HG03439 (cell line): ENCODE measurements around the gene CCDC13.

Experiments used
- ATAC-seq: cut with Tn5 transposase; IDR thresholded peaks from one replicate; pipeline ENCODE4 v1.9.1; 2021; ENCODE audit warnings: mild to moderate bottlenecking, moderate library complexity; ENCODE audit not compliant: unreplicated experiment

CCDC13 gene

DNA sequence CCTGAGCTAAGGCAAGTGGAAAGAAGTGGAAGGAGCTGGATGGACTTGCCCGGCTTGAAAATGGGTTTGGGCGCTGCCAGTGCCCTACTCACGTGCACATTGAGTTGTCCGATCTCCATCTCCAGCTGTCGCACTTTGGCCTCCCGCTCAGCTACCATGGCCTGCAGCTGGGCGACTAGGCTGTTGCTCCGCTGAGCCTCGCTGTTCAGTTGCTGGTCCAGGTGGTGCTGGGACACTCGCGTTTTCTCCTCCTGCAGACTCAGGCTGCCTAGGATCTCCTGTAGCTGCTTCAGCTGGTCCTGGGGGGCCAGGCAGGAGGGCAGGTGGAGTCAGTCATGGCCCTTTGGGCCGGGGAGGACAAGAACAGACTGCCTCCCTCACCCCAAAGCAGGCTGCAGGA, 37.4 kb downstream of the CCDC13 start:
- ATAC-seq = no peak

GRCh38 chr3:42735019-42735418, 38.0 kb downstream of the CCDC13 start:
- ATAC-seq = no peak

DNA sequence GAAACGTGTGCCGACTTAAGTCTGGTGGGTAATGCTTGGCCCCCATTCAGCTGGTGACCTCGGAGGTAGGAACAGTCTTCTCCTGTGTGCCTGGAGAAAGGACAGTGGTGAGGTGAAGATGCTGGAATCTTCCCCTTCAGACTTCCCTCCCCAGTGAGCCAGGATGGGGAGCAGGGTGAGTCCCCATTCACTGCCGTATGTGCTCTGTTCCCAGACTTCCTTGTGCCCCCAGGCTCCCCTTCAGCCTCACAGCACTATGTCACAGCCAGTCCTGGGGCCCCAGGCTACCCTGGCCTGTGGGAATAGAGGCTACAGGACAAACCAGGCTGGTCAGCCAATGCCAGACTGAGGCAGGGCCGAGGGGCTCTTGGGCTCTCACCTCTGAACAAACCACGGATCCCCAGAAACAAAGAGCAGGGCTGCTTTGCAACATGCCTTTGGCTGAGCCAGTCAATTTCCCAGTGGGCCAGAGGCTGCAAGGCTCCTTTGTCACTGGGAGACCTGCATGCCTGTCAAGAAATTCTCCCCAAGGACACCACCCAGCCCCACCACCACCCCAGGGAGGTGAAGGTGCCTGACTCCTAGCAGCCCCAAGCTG, 38.7 kb downstream of the CCDC13 start:
- ATAC-seq = no peak

DNA sequence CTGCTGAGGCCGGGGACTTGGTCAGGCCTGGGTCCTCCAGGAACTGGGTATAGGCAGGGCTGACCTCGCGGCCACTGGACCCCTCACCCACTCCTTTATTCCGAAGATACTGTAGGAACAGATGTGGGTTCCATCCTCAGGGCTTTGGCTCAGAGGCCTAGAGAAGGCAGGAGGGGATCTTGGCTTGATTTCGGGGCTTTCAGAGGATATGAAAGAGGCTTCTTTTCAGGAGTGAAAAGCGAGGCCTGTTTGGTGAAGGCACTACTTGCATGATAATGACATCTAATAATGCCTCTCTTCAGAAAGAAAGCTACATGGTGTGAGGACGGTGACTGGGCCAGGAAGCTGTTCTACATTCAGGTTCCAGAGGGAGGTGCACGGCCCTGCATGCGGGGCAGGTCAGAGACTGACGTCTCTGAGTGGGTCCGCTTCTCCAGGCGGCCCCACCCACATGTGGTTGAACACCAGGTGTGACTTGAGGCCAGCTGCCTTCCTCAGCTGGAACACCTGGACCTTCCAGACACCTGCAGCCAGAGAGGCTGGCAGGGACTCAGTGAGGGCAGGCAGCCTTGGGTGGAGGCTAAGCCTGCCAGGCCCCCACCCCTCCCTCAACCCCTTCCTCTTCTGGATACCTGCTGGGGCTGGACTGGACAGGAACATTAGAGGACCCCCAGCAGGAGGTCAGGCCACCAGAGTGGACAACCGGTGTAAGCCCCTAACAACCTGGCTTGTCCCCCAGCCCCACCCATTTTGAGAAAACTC, 39.4 kb downstream of the CCDC13 start:
- no peak for ATAC-seq

- no peak for ATAC-seq
Observed at GRCh38 chr3:42732829-42733459, 40.1 kb downstream of the CCDC13 start.

DNA sequence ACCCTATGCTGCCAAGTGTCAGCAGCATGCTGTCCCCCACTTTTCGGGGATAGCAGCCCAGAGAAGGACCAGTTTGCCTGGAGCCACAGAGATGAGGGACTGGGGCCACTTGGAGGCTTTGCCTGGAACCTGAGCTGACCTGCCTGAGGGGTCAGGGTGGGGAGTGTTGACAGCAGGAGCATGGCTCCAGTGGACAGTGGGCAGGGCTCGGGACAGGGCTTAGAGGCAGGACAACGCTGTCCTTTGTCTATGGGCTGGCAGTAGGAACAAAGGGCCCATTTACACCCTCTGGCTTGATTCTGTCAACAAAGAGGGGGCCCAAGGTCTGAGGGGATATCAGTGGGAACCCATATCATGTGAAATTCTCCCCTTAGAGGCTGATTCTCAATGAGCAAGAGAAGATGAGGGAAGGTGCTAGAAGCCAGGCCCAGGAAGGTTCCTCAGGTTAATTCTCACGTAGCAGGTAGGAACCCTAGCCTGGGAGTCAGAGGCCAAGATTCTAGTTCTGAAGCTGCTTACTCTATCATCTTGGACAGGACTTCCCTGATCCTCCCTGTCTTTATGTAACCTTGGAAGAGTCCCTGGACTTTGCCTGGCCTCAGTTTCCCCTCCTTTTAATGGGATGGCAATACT, 40.7 kb downstream of the CCDC13 start:
- no peak for ATAC-seq

- ATAC-seq = no peak
Observed at GRCh38 chr3:42731476-42732195, 41.4 kb downstream of the CCDC13 start.

- no peak for ATAC-seq
Observed at GRCh38 chr3:42730706-42731420, 42.2 kb downstream of the CCDC13 start.

DNA sequence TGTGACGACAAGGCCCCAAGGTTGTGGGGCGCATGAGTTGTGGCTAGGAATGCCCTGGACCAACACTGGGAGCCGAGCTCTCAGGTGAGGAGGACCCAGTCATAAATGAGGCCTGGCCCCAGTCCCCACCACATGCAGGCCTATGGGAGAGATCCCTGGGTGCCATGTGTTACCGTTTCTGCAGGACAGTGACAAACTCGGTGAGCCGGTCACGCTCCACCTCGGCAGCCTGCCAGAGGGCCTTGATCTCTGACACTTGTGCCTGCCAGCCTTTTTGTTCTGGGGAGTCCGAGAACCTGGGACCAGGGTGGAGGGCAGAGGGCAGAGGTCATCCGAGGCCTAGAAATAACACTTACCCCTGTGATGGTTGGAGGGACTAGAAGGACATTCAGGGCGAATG, 42.8 kb downstream of the CCDC13 start:
- ATAC-seq = no peak

- no peak for ATAC-seq
Observed at GRCh38 chr3:42729404-42730145, 43.5 kb downstream of the CCDC13 start.

DNA sequence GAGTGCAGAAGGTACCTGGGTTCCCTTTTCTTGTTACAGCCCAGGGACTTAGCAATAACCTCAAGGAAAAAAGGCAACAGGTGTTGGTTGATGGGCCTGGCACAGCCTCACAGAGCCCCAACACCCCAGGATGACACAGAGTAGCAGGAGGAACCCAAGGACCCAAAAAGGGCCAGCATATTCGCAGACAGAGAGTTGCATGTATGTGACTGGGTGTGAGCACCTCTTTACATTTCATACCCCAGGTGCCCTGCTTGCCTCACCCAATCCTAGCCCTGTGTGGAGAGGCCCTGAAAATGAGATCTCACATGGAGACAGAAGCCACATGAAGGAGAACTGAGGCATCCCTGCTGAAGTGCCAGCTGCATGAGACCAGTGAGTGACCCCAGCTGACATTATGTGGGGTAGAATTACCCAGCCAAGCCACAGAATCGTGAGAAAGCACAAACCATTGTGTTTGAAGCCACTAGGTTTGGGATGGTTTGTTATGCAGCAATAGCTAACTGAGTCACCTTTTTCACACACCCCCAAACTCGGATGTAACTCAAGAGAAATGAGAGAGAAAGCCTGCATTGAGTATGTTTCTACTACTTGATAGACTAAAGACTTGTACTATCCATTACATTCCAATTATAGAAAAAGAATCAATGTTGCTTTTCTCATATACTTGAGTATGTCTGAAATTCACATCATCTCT, 44.2 kb downstream of the CCDC13 start:
- ATAC-seq = no peak

DNA sequence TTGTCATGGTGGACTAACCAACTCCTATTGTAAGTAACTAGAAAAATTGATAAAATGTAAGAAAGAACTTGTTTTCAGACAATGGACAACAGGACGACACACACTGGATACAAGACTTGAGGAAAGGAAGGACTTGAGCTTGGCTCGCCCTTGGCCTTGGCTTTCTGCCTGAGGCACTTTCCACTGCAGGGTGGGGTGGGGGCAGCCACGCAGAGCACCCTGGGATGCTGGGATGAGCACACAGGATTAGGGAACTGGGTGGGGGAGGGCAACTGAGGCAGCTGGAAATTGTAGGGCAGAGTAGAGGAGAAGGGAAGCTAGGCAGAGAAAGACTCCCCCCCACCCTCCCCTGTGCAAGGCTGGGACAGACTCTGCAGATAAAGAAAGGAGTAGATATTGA, 45.0 kb downstream of the CCDC13 start:
- ATAC-seq = no peak

- no peak for ATAC-seq
Observed at GRCh38 chr3:42725454-42725853, 47.6 kb downstream of the CCDC13 start.

DNA sequence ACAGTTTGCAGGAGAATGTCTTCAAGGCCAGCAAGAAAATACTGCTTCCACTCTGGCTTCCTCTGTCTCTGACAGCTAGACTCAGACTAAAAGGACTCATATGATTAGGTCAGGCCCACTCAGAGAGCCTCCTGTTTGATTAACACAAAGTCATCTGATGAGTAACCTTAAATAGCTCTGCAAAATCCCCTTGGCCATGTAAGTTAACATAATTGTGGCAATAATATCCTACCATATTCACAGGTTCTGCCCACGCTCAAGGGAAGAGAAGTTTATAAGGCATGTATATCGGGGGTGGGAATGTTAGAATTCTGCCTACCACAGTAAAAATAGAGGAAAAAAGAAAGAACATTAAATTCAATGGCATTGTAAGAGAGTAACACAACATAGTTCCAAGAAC, 49.8 kb downstream of the CCDC13 start:
- no peak for ATAC-seq
